HL-60 (cell line): ENCODE results near the gene JUN.

ENCODE experiments used
- CTCF ChIP-seq: IDR thresholded peaks from one replicate; pipeline ENCODE4 v1.5.1; 2011; ENCODE audit warnings: low read length, control low read depth, inconsistent platforms; ENCODE audit not compliant: insufficient read depth
- GABPA ChIP-seq: IDR thresholded peaks from 2 replicates; pipeline ENCODE4 v1.6.1; 2012; ENCODE audit warnings: low read depth
- POLR2AphosphoS5 ChIP-seq: IDR thresholded peaks from 2 replicates; pipeline ENCODE4 v1.6.1; 2012; ENCODE audit warnings: low read depth
- REST ChIP-seq: IDR thresholded peaks from 2 replicates; pipeline ENCODE4 v1.6.1; 2012; ENCODE audit warnings: low read depth; ENCODE audit not compliant: insufficient replicate concordance
- SPI1 ChIP-seq: IDR thresholded peaks from 2 replicates; pipeline ENCODE4 v1.6.1; 2012; ENCODE audit warnings: low read depth, mild to moderate bottlenecking, borderline replicate concordance

- TF ChIP-seq CTCF (no peak), REST (no peak), POLR2AphosphoS5 (no peak), GABPA (no peak), SPI1 (no peak)
Measured at GRCh38 chr1:58738876-58739275, 45.0 kb downstream of the JUN start.
